ACHN (cell line): ENCODE data around the gene TSC1.

Experiments
- DNase-seq: peaks from one replicate; pipeline ENCODE4 v3.0.0-alpha.2; 2015
- in situ Hi-C: cut with HindIII; loops from 2 replicates; pipeline ENCODE4 v1.10.0; 2017; ENCODE audit warnings: low sequenced_read_pairs, low pct_ligation_motif_present, low pct_unique_long_range_greater_than_20kb

TSC1 gene

GRCh38 chr9:132849185-132849706, 95.2 kb downstream of the TSC1 start:
- in situ Hi-C loops, result no loop called here
- no peak for DNase-seq

GRCh38 chr9:132846918-132847515, 97.4 kb downstream of the TSC1 start:
- DNase-seq, result no peak
- in situ Hi-C loops, result no loop called here

GRCh38 chr9:132846109-132846917, 98.1 kb downstream of the TSC1 start:
- DNase-seq, result no peak
- in situ Hi-C loops, result no loop called here

GRCh38 chr9:132842124-132843044, 102.0 kb downstream of the TSC1 start:
- DNase-seq, result no peak
- in situ Hi-C loops, result no loop called here
